Measurements from ENCODE around the gene SLC43A1.

The SLC43A1 gene

DNA sequence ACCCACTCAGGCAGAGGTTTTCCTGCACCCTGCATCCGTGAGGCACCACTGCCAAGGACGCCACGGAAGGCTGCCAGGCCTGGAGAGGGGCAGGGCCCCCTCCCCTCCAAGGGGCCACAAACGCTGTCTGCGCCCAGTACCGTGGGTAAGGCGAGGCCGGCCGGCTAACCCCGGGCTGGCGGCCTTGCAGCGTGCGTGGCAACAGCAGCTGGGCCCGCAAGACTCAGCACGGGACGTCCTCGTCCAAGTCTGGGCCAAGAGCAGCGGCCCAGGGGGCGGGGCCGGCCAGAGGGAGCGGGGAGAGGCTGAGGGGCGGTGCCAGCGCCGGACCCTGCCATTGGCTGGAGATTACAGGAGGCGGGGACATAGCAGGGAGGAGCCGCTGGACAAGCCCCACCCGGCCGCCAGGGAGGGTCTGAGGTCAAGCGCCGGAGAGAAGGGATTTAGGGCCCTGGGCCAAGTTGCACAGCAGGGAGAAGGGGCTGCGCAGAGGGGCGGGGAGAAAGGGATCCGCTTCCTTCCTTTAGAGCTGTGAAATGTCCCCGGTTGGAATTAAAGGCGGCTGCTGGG lies 16.0 kb downstream of the SLC43A1 start:
- in situ Hi-C loops (cut with MboI; ENCODE audit: low sequenced_read_pairs), result no loop called here

DNA sequence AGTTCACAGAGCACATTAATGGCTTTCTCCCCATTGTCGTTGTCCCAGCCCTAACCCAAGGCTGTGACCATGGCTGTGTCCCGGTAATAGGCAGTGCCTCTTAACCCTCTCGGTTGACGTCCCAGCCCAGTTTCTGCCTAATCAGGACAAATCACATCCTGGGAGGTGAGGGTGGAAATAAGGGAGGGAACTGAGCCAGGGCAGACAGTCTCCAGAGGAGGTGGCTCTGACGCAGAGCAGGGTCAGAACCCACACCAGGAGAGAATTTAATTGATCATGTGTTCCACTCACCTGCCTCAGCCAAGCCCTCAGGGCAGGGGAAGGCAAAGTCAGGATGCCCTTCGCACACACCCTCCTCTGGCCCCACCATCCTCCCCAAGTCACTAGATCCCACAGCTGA lies 17.0 kb downstream of the SLC43A1 start:
- in situ Hi-C loops (cut with MboI; ENCODE audit: low sequenced_read_pairs), result no loop called here

DNA sequence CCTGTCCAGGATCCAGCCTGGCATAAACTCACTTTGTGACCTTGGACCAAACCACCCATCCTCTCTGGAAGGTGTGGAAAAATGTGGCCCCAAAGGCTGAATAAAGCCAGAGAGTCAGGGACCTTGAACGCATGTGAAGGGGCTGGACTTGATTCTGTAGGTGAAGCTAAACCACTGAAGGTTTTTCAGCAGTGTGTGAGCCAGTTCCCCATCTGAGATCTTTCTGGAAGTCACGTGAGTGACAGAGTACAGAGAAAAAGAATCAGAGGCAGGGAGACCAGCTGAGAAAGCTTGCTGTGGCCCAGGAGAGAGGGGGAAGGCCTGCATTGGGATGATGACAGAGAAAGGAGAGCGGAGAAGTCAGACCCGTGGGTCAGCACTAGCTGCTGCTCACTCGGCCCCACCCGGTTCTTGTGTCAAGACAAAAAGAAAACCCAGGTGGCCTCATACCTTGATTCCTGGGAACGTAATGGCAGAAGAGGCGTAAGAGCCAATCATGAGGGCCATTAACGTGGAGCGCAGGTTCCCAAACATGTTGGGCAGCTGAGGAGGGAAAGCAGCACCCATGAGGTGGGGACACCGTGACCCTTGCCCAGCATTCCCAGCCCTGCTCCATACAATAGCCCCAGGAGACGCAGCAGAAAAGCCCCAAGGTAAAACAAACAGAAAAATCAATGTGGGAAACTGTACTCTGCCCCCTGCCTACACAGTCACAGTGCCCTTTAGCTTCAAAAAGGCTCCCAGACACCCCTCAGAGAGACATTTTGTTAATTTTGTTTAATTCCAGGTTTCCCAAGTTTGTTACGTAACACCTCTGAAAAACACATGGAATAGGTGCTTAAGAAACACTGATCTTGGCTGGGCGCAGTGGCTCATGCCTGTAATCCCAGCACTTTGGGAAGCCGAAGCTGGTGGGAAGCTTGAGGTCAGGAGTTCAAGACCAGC lies 17.9 kb downstream of the SLC43A1 start:
- in situ Hi-C loops (cut with MboI; ENCODE audit: low sequenced_read_pairs), result no loop called here

DNA sequence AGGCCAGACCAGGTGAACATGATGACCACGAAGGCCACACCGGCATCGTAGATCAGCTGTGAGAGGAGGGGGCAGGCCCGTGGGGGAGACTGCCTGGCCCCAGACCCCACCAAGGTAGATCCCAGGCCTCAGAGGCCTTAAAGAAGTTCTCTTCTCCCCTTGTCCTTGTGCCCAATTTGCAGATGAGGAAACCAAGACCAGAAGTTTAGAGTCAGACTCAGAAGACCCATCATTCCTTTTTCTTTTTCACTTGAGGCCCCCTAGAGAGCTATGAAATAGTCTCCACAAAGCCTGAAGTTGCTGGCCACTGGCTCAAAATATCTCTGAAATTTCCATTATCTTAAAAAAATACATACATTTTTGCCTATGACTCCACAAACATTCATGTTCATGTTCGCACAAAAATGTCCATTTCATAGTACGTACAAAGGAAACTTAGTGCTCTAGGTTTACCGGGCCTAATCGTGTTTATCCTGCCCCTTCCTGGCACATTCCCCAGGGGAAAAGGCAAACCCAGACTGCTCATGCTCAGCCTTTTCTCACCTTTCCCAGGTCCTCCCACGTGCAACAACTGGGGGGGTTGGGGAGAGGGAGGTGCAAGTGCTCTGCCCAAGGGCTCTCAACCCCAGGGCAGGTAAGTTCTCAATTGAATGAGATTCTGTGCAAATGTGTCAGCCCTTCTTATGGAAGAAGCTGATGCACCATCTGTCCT lies 19.2 kb downstream of the SLC43A1 start:
- in situ Hi-C loops (cut with MboI; ENCODE audit: low sequenced_read_pairs), result no loop called here

DNA sequence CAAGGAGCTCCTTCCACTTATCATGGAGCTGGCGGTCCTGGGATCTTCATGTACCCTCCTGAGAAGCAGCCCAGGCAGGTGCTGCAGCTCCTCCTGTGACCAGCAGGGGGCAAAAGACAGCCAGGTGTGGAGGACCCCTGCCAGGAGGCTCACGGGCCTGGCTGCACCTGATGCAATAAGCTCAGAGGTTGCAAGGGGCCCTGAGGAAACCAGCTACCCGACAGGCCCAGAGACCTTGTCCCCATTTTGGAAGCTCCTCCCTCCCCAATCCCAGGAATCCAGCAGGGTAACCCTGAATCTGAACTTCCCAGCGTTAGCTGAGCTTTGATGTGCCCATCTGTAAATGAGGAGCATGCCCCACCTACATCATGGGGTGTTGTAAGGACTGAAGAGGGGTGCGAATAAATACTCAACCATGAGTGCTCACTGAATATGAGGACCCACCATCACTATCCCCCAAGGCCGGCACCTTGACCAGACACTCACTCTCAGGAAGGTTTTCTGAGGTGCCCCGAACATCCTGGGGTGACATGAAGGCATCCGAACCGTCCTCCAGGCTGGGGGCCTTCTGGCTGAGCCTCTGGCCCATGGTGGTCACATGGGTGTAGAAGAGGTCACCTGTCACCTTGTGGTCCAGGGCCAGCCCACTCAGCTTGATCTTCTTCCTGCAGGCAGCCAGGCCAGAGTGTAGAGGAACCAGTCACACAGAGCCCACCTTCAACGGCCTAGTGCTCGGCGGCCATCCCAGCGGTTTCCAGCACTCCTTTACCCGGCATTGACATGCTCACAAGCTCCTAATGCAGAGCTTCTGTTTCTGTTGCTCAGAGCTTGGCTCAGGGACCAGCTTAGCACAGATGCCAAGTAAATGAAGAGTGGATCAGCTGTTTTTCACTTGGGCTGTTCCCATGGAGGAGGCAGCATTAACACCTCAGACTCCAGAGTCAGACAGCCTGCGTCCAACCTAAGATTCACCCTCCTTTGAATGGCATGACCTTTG lies 21.7 kb downstream of the SLC43A1 start:
- in situ Hi-C loops (cut with MboI; ENCODE audit: low sequenced_read_pairs), result no loop called here

DNA sequence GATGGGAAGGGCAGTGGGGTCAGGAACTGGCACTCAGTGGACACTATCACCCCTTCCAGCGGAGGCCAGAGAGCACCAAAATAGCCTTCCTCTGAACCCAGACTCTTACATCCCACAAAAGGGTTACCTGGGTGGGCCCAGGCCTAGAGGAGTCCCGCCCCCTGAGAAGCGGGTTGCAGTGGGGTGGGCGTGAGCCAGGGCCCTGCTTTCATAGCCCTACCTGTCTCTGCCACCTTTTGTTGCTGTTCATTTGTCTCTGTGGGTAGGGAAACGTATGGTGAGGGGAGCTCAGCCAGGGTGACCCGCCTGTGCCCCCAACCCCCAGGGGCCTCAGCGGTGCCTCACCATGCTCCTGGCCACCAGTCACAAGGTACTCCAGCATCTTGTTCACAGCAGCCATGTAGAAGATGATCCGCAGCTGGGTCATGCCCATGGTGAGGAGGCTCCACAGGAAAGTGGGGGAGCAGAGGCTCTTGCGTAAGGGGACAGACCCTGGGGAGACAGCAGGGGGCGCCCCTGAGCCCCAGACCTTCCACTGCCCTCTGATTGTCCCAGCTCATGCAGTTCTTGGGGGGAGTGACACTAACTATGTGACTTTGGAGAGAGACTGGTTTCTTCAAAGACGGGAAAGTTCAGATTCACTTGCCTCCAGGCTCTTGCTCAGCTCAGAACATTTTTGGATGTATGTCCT lies 24.0 kb downstream of the SLC43A1 start:
- in situ Hi-C loops (cut with MboI; ENCODE audit: low sequenced_read_pairs), result no loop called here

DNA sequence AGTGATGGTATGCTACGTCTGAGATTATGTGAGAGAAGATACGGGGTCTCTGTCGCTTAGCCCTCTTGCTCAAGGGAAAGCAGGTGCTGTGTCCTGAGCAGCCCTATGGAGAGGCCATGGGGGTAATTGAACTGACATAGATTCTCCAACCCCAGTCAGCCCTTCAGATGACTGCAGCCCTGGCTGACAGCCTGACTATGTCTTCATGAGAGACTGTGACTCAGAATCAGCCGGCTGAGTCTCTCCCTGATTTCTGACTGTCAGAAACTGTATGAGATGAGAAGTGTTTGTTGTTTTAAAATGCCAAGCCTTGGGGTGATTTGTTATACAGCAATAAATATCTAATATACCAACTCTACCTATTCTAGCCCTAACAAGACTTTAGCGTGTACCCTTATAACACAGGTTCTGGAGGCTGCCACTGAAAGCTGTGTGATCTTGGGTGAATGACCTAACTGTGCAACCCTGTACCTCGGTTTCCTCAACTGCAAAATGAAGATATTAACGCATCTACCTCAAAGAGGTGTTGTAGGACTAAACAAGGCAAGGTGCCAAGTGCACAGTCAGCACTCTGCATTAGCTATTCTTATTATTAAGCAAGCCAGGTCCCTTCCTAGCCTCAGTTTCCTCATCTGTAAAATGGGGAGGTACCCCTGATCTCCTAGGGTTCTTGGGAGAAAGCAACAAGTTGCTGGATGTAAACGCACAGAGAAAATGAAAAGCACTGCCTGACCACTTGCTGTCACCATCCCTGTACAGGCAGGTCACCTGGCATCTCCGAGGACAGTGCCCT lies 24.9 kb downstream of the SLC43A1 start:
- in situ Hi-C loops (cut with MboI; ENCODE audit: low sequenced_read_pairs), result no loop called here

DNA sequence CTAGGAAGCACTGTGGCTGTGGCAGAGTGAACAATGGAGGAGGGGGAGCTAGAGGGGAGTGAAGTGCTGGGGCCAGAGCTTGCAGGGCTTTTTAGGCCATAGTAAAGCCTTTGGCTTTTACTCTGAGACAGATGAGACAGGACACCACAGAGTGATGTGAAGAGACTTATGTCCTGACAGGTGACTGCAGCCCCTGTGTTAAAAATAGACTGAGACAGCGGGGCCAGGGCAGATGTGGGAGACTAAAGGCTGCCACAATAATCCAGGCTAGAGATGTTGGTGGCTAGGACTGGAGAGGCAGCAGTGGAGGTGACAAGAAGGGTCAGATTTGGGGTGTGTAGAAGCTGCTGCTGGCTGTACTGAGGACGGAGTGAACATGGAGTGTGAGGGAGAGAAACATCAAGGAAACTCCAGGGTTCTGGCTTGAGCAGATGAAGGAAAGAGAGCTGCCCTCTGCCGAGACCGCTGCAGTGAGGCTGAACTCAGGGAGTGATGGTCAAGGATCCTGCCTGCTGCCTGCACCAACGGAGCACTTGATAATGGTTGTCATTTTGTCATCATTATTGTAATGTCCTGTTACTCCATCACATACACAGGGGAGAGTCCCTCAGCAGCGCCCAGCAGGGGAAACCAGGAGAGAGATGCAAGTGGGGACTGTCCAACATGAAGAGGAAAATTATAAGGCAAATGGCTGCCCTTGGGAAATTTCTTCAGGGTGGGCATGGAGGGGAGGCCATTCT lies 27.4 kb downstream of the SLC43A1 start:
- in situ Hi-C loops (cut with MboI; ENCODE audit: low sequenced_read_pairs), result no loop called here

DNA sequence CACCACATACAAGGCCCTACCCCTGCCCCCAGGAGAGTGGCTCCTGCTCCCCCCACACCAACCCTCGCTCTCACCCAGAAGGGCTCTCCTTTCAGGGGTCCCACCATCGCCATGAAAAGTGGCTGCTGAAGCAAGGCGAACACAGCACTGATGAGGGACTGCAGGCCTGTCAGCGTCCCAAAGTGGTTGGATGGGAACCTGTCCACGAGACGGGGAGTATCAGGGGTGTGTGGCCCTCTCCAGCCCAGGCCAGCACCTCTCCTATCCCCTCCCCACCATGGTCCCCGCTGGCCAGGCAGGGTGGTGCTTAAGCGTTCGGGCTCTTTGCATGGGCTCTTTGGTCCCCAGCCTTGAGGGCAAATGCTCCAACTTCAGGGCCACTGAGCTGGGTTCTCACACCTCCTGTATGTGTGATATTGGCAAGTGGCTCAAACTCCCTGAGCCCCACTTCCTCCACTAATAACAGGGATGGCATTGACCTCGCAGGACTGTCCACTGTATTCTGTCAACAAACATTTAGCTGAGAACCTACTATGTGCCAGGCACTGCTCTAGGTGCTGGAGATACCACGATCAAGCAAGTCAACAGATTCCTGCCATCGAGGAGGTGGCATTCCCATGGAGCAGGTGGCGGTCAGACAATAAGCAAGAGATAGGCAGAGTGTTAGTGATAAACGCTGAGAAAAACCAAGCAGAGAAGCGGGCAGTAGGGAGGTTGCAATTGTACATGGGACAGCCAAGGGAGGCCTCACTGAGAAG lies 28.3 kb downstream of the SLC43A1 start:
- in situ Hi-C loops (cut with MboI; ENCODE audit: low sequenced_read_pairs), result no loop called here

DNA sequence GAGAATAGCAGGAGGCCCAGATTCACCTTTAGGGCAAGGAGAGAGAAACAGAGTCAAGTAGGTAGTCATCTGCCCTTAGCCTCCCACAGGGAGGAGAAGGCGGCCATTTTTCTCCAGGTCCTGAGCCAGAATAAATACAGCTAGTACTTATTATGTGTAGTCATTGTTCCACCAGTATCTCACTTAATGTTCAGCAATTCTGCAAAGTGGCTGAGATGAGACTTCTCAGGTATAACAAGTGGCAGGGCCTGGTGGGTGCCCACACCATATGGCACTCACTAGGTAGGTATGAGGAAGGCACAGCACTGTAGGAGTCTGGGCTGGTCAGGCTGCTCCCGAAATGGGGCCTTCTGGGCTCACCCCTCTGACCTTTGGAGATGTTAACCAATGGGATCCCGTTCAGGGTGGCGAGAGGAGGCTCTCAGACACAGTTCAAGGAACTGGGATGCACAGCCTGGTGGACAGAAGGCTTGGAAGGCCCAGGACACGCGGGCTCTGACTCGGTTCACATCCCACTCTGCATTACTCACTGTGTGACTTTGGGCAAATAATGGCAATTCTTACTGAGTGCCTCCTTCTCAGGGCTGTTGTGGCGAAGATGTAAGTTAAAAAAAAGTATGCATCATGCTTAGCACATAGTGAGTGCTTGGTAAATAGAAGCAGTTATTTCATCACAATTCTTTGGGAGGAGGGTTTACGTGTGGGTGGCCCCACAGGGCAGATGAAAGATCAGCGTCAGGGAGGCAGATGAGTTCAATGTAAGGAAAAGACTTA lies 30.1 kb downstream of the SLC43A1 start:
- in situ Hi-C loops (cut with MboI; ENCODE audit: low sequenced_read_pairs), result no loop called here

DNA sequence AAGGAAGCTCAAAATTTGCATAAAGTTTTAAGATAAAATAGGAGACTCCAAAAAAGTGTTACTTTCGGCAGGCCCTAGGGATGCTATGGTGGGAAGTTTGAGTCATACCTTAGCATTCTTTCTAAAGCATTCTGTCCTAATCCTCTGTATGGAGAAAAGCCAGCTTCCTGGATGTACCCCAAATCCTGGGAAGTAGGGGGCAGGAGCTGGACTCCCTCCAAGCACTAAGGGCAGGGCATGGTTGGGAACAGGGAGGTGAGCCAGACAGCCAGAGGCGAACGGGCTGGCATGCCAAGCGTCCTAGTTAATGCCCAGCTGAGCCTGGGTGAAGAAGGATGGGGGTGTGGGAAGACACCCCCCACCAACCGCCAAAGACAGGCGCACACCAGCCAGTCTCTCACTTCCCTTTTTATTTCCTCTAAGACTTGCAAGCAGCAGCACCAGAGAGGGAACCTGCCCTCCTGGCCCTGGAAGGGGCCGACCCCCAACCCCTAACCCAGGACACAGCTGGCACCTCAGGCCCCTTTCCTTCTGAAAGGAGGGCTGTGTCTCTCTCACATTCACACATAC lies 31.3 kb downstream of the SLC43A1 start:
- in situ Hi-C loops (cut with MboI; ENCODE audit: low sequenced_read_pairs), result no loop called here

DNA sequence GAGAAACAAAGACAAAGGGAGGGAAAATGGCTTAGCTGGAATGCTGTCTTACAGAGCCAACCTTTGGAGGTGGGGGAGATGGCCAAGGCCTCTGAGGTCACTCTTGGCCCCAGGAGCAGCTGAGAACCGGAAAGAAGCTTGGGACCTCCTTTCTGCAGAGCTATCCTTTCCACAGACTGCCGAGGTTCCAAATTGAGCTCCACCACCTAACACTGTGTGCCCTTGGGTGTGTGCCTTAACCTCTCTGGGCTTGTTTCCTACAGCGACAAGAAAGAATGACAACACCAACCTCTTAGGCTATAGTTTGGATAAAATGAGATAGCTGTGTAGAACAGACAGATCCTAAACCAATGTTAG lies 32.0 kb downstream of the SLC43A1 start:
- in situ Hi-C loops (cut with MboI; ENCODE audit: low sequenced_read_pairs), result no loop called here

DNA sequence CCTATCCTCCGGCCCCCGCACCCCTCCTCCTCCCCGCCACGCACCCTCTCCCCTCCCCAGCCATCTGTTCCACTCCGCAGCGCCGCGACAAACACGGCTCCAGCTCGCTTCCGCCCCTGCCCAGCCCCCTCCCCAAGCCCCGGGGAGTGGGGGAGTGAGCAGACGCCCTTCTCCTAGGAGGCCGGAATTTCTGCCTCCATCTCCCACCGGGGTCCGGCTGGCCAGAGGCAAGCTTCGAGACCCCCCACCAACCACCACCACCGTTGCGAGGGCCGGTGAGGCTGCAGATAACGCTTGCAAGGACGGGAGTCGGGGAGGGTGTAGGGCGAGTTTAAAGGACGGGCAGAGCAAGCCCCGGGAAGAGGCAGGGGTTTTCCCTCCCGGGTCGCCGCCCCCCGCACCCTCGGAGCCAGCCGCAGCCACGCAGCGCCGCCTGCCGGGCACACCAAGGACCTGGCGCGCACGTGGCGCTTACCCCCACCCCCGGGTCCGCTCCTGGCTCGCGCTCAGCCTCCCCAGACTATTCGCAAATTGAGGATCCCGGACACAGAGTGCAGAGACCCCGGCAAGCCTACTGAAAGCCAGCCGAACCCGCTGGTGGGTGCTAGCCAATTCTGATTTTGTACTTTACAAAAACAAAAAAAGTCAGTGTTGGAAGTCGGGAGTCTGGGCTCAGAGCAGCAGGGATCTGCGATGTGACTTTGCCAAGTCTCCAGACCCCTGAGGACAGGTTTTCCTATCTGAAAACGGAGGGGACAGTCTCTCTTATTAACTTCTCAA lies 32.5 kb downstream of the SLC43A1 start:
- in situ Hi-C loops (cut with MboI; ENCODE audit: low sequenced_read_pairs), result no loop called here

DNA sequence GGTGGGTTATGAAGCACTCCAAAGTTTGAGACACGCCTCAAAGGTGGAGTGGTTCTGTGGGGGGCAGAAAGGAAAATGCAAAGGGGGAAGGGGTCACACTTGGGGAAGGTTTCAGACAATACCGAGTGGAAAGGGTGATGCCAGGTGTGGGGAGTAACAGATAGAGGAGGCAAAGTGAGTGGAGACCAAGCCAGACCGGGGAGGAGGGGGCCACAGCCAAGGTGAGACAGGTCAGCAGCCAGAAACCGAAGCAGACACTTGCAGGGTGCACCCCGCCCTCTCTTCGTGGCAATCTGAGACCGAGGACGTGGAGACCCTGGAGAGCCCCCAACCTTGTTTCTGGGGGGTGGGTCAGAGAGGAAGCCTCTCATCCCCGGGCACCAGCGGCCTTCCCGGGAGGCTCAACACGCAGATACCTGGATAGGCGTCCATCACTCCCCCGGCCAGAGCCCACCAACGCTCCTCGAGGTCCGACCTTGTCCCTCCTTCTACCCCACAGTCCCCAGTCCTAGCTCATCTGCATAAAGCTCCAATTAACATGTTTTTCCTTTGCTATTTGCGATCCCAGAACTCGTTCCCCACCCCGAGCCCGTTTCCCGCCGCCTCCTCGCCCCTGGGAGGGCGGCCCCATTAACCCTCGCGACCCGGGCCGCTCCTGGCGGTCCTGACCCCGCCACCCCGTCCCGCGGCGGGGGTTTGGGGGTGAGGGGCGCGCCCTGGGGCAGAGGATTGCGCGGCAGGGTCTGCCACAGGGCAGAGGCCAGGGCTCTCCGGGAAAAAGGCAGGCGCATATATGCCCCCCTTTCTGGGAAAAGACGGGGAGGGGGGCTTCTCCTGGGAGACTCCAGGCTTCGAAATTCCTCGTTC lies 33.4 kb downstream of the SLC43A1 start:
- in situ Hi-C loops (cut with MboI; ENCODE audit: low sequenced_read_pairs), result no loop called here

DNA sequence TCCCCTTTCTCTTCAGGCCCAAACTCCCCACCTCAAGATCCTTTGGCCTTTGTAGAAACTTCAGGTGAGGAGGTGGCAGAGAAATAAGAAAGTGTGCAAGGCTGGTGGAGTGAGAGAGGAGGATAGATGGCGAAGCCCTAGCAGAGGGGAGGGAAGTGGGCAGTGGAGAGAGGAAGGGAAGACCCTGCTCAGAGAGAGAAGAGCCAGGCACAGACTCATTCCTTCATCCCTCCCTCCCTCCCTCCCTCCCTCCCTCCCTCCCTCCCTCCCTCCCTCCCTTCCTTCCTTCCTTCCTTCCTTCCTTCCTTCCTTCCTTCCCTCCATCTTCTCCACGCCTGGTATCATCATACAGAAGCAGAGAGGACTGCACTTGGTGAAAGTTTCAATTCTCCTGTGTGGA lies 34.2 kb downstream of the SLC43A1 start:
- in situ Hi-C loops (cut with MboI; ENCODE audit: low sequenced_read_pairs), result no loop called here

Data from HL-60/S4 treated with retinoic acid at 250 ng/mL for 4 days and 3 days (cell line).